DND-41 (cell line): ENCODE measurements around the gene HECTD4.

Experiments
- CTCF ChIP-seq: IDR thresholded peaks from 2 replicates; pipeline ENCODE4 v1.5.1; 2012; ENCODE audit warnings: borderline replicate concordance, low read length, moderate library complexity, mild to moderate bottlenecking; ENCODE audit not compliant: poor library complexity, severe bottlenecking; ENCODE audit errors: extremely low read depth
- EZH2 ChIP-seq: IDR thresholded peaks from 3 replicates; pipeline ENCODE4 v1.6.1; 2012; ENCODE audit warnings: borderline replicate concordance, low read depth, mild to moderate bottlenecking, moderate library complexity, low read length, inconsistent platforms; ENCODE audit not compliant: severe bottlenecking

GRCh38 chr12:112344220-112344619 is 38.0 kb downstream of the HECTD4 start:
- no peak for TF ChIP-seq CTCF
- TF ChIP-seq EZH2: no peak
